ENCODE measurements around the gene DCANP1. TPM values are rescaled to one million over a fixed set of nuclear protein-coding genes. Genes with fewer than 3 reads are reported as not detected.

DCANP1 gene
- total RNA-seq, 1 donor from 2014 or later = not detected

GRCh38 chr5:135398855-135399793 is 48.0 kb downstream of the DCANP1 start, which contains the start of gene MACROH2A1:
Gene MACROH2A1 (minus strand): TSS chr5:135399231. CDS start chr5:135389093, 10,138 bp downstream.
- Mint-ChIP-seq H3K9me3 (no peaks in the 10 kb centered on the region), H3K27ac (peak within 1 kb of the TSS; percentile 98), H3K4me3 (ENCODE audit: low read depth) (peak within 1 kb of the TSS; percentile 94), H3K36me3 (ENCODE audit: low read depth) (peaks cover 24% of the 10 kb centered on the region), H3K4me1 (ENCODE audit: low read depth) (peaks cover 45% of the 10 kb centered on the region), H3K27me3 (ENCODE audit: low read depth) (peaks cover 9% of the 10 kb centered on the region)
- intact Hi-C loops (cut with micrococcal nuclease) = loop anchor here (2.0 to 5.0 kb wide), 2 partner anchors 28 to 37 kb away; no protein-coding TSS in a partner anchor
- peak; percentile 81 for DNase-seq (ENCODE audit: low spot score)

- H3K4me3 Mint-ChIP-seq (ENCODE audit: low read depth) = peak overlapping the region; percentile 90
- intact Hi-C loops (cut with micrococcal nuclease) = loop anchor here (2.0 to 5.0 kb wide), 2 partner anchors 28 to 36 kb away; no protein-coding TSS in a partner anchor
- H3K36me3 Mint-ChIP-seq (ENCODE audit: low read depth) = peaks cover 27% of the 10 kb centered on the region
- peaks cover 9% of the 10 kb centered on the region for H3K27me3 Mint-ChIP-seq (ENCODE audit: low read depth)
- peak overlapping the region; percentile 81 for H3K27ac Mint-ChIP-seq
- H3K4me1 Mint-ChIP-seq (ENCODE audit: low read depth) = peaks cover 51% of the 10 kb centered on the region
- H3K9me3 Mint-ChIP-seq = no peaks in the 10 kb centered on the region
- DNase-seq (ENCODE audit: low spot score) = peak; percentile 38
These were observed 48.8 kb downstream of the DCANP1 start for GRCh38 chr5:135398160-135398854.

- H3K27me3 Mint-ChIP-seq (ENCODE audit: low read depth) = peaks cover 9% of the 10 kb centered on the region
- intact Hi-C loops (cut with micrococcal nuclease) = loop anchor here (1.0 to 5.0 kb wide), 2 partner anchors 20 to 35 kb away; no protein-coding TSS in a partner anchor
- H3K9me3 Mint-ChIP-seq = no peaks in the 10 kb centered on the region
- no peak for DNase-seq (ENCODE audit: low spot score)
- peak overlapping the region; percentile 52 for H3K27ac Mint-ChIP-seq
- H3K4me1 Mint-ChIP-seq (ENCODE audit: low read depth) = peaks cover 63% of the 10 kb centered on the region
- H3K4me3 Mint-ChIP-seq (ENCODE audit: low read depth) = peak overlapping the region; percentile 90
- peaks cover 40% of the 10 kb centered on the region for H3K36me3 Mint-ChIP-seq (ENCODE audit: low read depth)
These were observed 50.1 kb downstream of the DCANP1 start for GRCh38 chr5:135397084-135397483.

- H3K27me3 Mint-ChIP-seq (ENCODE audit: low read depth) = peaks cover 9% of the 10 kb centered on the region
- no peak for DNase-seq (ENCODE audit: low spot score)
- peak overlapping the region; percentile 90 for H3K4me3 Mint-ChIP-seq (ENCODE audit: low read depth)
- peaks cover 69% of the 10 kb centered on the region for H3K4me1 Mint-ChIP-seq (ENCODE audit: low read depth)
- H3K9me3 Mint-ChIP-seq = no peaks in the 10 kb centered on the region
- peaks cover 45% of the 10 kb centered on the region for H3K36me3 Mint-ChIP-seq (ENCODE audit: low read depth)
- no peak overlapping the region for H3K27ac Mint-ChIP-seq
- intact Hi-C loops (cut with micrococcal nuclease) = loop anchor here (1.0 to 5.0 kb wide), 2 partner anchors 19 to 34 kb away; no protein-coding TSS in a partner anchor
These were observed 50.6 kb downstream of the DCANP1 start for GRCh38 chr5:135396459-135397055.

- intact Hi-C loops (cut with micrococcal nuclease) = loop anchor here (5.0 kb wide), 1 partner anchor 34 kb away; no protein-coding TSS in a partner anchor
- Mint-ChIP-seq H3K4me3 (ENCODE audit: low read depth) (no peak overlapping the region), H3K27ac (peak overlapping the region; percentile 25), H3K9me3 (no peaks in the 10 kb centered on the region), H3K4me1 (ENCODE audit: low read depth) (peaks cover 71% of the 10 kb centered on the region), H3K36me3 (ENCODE audit: low read depth) (peaks cover 47% of the 10 kb centered on the region), H3K27me3 (ENCODE audit: low read depth) (peaks cover 4% of the 10 kb centered on the region)
- no peak for DNase-seq (ENCODE audit: low spot score)
These were observed 51.3 kb downstream of the DCANP1 start for GRCh38 chr5:135395866-135396265.

- DNase-seq (ENCODE audit: low spot score) = no peak
- peaks cover 47% of the 10 kb centered on the region for H3K36me3 Mint-ChIP-seq (ENCODE audit: low read depth)
- peaks cover 3% of the 10 kb centered on the region for H3K27me3 Mint-ChIP-seq (ENCODE audit: low read depth)
- no peak overlapping the region for H3K4me3 Mint-ChIP-seq (ENCODE audit: low read depth)
- intact Hi-C loops (cut with micrococcal nuclease) = loop anchor here (5.0 kb wide), 1 partner anchor 33 kb away; no protein-coding TSS in a partner anchor
- peaks cover 71% of the 10 kb centered on the region for H3K4me1 Mint-ChIP-seq (ENCODE audit: low read depth)
- H3K27ac Mint-ChIP-seq = peak overlapping the region; percentile 25
- H3K9me3 Mint-ChIP-seq = no peaks in the 10 kb centered on the region
These were observed 51.7 kb downstream of the DCANP1 start for GRCh38 chr5:135395451-135395850.

Other genes starting within 250 kb of the DCANP1 start
- 285 and 302 TPM in 2 replicates for gene MACROH2A1, start 48.1 kb downstream of the DCANP1 start, total RNA-seq
- not detected in 2 replicates for gene TIFAB, start 5.0 kb upstream of the DCANP1 start, total RNA-seq
- gene NEUROG1, start 88.6 kb upstream of the DCANP1 start, total RNA-seq = not detected in 2 replicates
- gene CXCL14, start 131.6 kb upstream of the DCANP1 start, total RNA-seq = not detected in 2 replicates

Measured in activated T-helper 2 cell treated with anti-CD3 and anti-CD28 coated beads, Interferon-gamma antibody, Interleukin-2, Interleukin-4, amounts not matched to agents 10 μg/mL and 5 μg/mL and 100 μg/mL, durations not matched to agents 14 hours and 24 hours and 36 hours (primary cell).